ACHN (cell line): Measurements from ENCODE around the gene KCNJ10.

Source experiments
- DNase-seq: peaks from one replicate; pipeline ENCODE4 v3.0.0-alpha.2; 2015
- in situ Hi-C: cut with HindIII; loops from 2 replicates; pipeline ENCODE4 v1.10.0; 2017; ENCODE audit warnings: low sequenced_read_pairs, low pct_ligation_motif_present, low pct_unique_long_range_greater_than_20kb

KCNJ10 gene

GRCh38 chr1:160087118-160087662 lies 17.2 kb upstream of the KCNJ10 start:
- DNase-seq = no peak
- in situ Hi-C loops = no loop called here

GRCh38 chr1:160086456-160086892 lies 16.5 kb upstream of the KCNJ10 start:
- in situ Hi-C loops = no loop called here

GRCh38 chr1:160085686-160086455 lies 15.9 kb upstream of the KCNJ10 start:
- in situ Hi-C loops = no loop called here
- DNase-seq = peak; percentile 80

More at GRCh38 chr1:160086456-160086892, 16.5 kb upstream of the KCNJ10 start:
- DNase-seq = no peak

- in situ Hi-C loops = no loop called here
- DNase-seq = no peak
These were observed 14.9 kb upstream of the KCNJ10 start for GRCh38 chr1:160084771-160085321.

DNA sequence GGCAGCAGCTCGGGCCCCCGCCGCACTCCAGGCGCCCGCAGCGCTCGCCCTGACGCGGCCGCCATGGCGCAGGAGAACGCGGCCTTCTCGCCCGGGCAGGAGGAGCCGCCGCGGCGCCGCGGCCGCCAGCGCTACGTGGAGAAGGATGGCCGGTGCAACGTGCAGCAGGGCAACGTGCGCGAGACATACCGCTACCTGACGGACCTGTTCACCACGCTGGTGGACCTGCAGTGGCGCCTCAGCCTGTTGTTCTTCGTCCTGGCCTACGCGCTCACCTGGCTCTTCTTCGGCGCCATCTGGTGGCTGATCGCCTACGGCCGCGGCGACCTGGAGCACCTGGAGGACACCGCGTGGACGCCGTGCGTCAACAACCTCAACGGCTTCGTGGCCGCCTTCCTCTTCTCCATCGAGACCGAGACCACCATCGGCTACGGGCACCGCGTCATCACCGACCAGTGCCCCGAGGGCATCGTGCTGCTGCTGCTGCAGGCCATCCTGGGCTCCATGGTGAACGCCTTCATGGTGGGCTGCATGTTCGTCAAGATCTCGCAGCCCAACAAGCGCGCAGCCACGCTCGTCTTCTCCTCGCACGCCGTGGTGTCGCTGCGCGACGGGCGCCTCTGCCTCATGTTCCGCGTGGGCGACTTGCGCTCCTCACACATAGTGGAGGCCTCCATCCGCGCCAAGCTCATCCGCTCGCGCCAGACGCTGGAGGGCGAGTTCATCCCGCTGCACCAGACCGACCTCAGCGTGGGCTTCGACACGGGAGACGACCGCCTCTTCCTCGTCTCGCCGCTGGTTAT lies 14.2 kb upstream of the KCNJ10 start:
- DNase-seq = peak; percentile 41
- in situ Hi-C loops = no loop called here

DNA sequence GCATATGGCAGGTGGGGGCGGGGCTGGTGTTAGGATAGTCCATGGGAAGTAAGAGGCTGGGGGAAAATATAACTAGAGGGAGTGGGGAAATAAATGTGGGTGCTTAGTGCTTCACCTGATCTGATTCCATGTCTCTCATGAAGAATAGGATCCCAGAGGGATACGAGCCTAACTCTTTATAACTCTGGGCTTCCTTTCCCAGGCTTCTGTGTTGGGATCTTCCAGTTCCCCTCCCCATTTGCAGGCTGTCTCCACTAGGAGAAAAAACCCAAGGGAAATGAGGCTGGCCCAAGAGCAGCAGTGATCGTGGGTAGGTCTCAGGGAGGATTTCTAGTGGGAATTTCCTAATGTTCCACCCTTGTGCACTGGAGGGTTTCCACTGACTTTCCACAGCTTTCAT lies 13.0 kb upstream of the KCNJ10 start:
- DNase-seq = no peak
- in situ Hi-C loops = no loop called here

DNA sequence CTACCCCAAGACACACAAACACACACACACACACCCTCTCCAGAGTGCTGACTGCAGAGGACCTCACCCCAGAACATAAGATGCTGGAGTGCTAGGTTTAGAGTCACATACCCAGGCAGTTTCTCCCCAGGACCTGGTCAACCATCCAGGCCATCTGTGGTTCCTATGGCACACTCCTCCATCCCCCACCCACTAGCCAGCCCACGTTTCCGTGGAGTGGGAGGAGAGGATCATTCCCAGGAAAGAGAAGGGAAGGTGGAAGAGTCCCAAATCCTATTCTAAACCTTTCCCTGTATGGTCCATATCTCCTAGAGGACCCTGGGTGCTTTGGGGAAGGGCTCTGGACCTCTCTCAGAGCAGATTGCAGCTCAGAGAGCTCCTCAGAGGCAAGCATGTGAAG lies 12.5 kb upstream of the KCNJ10 start:
- in situ Hi-C loops = no loop called here
- DNase-seq = no peak

GRCh38 chr1:160081261-160081936 lies 11.4 kb upstream of the KCNJ10 start, which contains the start of gene KCNJ9:
Gene KCNJ9 (plus strand): TSS chr1:160081538. CDS start chr1:160084031, 2,493 bp downstream.
- no peak for DNase-seq
- in situ Hi-C loops = no loop called here

DNA sequence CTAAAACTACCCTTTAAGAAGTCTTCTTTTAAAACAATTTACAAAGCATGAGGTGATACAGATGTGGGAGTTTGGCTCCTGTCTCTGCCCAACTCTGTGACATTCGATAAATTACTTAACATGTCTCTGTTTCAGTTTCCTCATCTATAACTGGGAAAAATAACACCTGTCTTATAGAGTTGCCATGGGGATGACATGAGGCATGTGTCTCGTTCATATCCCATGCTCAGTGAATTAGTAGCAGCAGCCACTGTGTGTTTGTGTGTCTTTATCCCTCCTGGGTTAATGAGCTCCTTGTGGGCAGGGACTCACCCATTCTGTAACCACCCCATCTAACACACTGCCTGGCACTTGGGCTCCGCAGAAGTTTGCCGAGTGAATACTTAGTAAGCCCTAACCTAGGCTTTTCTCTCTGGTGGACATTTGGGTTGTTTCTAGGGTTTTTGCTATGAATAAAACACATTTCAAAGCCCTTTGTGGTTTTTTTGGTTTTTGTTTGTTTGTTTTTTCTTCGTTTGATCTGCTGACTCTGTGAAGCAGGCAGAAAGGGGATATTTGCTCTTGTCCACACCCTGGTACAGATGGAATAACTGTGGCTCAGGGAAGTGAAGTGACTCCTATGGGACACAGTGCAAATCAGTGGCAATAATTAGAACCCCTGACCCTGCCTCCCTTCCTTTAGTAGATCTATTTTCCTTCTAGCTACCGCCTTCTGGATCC lies 10.6 kb upstream of the KCNJ10 start:
- in situ Hi-C loops = no loop called here
- no peak for DNase-seq

DNA sequence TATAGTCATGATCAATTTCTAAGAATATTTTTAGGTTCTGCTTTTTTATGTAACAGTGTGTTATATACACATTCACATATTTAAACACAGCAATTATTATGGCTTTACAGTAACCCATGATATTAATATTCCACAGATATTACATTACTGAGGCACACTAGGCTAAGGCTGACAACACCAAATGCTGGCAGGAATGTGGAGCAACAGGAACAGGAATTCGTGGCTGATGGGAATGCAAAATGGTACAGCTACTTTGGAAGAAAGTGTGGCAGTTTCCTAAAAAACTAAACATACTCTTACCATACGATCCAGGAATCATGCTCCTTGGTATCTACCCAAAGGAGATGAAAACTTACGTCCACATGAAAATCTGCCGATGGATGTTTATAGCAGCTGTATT lies 9.5 kb upstream of the KCNJ10 start:
- in situ Hi-C loops = no loop called here
- no peak for DNase-seq

DNA sequence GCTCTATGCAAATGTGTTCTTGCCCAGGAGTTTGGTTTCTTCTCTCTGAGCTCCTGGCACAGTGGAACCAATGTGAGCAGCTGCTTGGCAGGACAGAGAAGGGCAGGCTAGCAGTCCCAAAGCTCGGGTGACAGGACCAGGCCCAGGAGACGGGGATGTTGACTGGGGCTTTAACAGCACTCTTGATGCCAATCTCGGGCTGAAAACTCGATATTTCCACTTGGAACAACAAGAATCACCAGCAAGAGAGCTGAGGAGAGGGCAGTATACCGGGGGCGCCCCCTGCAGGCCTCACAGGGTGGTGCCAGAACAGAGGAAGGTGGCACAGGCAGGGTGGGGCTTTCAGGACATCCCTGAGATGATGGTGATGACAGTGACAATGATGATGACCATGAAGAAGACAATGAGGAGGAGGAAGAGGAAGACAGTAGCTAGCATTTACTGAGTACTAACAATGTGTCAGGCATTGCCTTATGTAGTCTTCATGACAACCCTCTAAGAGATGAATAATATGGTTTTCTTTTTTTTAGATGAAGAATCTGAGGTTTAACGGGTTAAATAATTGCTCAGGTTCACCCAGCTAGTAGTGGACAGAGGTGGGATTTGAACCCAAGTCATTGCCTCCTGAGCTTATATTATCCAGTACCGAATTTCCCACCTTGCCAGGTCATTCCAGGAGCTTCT lies 8.7 kb upstream of the KCNJ10 start:
- in situ Hi-C loops = no loop called here
- DNase-seq = peak; percentile 44

GRCh38 chr1:160077486-160077885 lies 7.5 kb upstream of the KCNJ10 start:
- in situ Hi-C loops = no loop called here
- DNase-seq = no peak

GRCh38 chr1:160076295-160076694 lies 6.3 kb upstream of the KCNJ10 start:
- in situ Hi-C loops = no loop called here
- DNase-seq = no peak

- in situ Hi-C loops = no loop called here
- DNase-seq = no peak
These were observed 5.9 kb upstream of the KCNJ10 start for GRCh38 chr1:160075836-160076235.

GRCh38 chr1:160074865-160075264 lies 4.9 kb upstream of the KCNJ10 start:
- DNase-seq = no peak
- in situ Hi-C loops = no loop called here

GRCh38 chr1:160071289-160071688 lies 1.3 kb upstream of the KCNJ10 start:
- DNase-seq = no peak
- in situ Hi-C loops = no loop called here
